Activated CD4-positive, alpha-beta T cell treated with anti-CD3 and anti-CD28 coated beads for 48 hours (primary cell): ENCODE measurements around the gene DGKD.
"Not testable (repeated sequence)": the region's sequence is repeated elsewhere in the genome, so short reads cannot be mapped to it uniquely, and the experiment has no call there.

ENCODE experiments used
- DNase-seq: peaks from one replicate; pipeline ENCODE4 v3.0.0-alpha.2; 2020

Gene DGKD

GRCh38 chr2:233362742-233363141 lies 8.4 kb downstream of the DGKD start:
- DNase-seq = no peak

- no peak for DNase-seq
These were observed 9.5 kb downstream of the DGKD start for GRCh38 chr2:233363744-233364235.

DNA sequence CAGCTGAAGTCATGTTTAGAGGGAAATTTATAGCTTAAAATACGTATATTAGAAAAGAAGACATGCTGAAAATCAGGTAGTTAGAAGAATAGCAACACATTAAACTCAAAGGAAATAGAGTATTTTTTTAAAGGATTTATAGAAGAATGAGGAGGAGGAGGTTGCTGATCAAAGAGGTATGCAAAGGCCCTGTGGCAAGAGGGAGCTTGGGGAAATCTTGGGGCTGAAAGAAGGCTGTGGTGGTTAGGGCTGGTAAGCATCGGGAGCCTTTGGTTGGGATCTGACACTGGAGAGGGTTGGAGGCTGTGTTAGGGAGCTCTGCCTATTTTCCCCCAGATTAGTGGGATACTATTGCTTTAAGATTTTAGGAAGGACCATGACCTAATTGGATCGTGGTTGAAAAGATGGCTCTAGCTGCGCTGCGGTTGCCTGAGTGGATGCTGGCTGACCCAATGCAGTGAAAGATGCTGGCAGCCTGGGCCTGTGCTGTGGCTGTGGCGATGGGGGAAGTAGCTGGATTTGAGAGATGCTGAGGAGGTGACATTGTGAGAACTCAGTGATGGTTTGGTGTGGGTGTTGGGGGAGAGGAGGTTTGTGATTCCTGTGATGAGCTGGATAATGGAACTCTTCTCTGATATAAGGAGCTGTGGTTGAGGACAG lies 11.7 kb downstream of the DGKD start:
- no peak for DNase-seq

DNA sequence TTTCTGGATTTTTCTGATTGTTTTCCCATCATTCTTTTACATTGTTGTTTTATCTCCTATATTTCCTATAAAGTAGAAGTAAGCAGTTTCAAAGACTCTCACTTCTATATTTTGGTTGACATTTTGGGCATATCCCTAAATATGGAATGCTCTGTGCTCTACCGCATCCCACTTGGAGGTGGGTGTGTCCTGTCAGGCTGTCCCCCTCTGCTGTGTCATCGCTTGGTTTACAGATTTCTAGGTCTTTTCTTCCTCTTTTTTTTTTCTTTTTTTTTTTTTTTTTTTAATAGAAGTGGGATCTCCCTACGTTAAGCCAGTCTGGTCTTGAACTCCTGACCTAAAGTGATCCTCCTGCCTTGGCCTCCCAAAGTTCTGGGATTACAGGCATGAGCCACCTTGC lies 13.3 kb downstream of the DGKD start:
- no peak for DNase-seq

GRCh38 chr2:233368756-233369155 lies 14.5 kb downstream of the DGKD start:
- no peak for DNase-seq

- no peak for DNase-seq
These were observed 15.2 kb downstream of the DGKD start for GRCh38 chr2:233369462-233369861.

DNA sequence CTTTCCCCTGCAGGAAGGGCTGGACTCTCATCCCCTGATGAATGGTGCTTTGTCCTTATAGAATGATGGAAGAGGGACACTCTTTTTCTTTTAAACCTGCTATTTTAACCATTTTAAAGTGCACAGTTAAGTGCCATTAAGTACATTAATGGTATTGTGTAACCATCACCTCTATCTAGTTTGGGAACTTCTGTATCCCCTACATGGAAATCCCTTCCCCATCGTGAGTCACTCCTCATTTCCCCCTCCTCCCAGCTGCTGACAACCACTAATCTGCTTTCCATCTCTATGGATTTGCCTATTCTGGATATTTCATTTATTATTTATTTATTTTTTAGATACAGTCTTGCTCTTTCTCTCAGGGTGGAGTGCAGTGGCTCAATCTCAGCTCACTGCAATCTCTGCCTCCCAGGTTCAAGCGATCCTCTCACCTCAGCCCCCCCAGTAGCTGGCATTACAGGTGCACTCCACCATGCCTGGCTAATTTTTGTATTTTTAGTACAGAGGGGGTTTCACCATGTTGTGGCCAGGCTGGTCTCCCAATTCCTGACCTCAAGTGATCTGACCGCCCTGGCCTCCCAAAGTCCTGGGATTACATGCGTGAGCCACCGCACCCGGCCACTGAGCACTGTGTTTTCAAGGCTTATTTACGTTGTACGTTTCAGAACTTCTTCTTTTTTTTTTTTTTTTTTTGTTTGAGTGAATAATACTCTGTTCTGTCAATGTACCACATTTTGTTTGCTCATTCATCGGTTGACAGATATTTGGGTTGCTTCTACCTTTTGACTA lies 15.8 kb downstream of the DGKD start:
- DNase-seq = no peak

GRCh38 chr2:233371641-233372040 lies 17.3 kb downstream of the DGKD start:
- DNase-seq = no peak

DNA sequence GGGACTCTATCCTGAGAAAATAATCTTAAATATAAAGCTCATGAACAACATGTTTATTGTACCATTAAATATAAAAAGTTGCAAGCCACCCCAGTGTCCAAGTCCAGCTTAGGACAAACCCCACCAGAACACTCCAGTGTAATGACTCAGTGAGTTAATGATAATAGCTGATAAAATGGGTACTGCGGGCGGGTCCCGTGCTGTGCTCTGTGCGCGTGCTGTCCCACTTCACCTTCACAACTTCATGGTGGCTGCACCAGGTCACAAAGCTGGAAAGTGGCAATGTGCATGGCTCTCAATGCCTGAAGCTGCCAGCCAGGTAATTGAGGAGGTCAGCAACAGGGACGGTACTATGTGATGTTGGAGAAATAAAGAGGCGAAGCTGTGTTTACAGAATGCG lies 18.6 kb downstream of the DGKD start:
- DNase-seq = no peak

DNA sequence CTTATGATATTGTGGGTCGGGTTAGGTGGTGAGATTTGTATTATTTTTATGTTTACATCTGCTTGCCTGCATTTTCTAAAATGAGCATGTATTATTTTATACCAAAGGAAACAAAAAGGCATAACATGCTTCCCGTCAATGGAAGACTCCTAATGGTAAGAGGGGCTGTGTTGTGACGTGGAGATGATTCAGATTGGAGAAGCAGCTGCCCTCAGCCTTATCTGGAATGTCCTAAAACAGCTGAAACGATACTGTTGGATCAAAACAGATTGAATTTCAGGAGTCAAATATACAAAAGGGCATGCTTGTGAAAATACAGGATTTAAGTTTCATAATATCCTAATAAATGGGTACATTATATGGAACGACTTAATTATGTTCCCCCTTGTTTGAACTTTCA lies 19.0 kb downstream of the DGKD start:
- no peak for DNase-seq

DNA sequence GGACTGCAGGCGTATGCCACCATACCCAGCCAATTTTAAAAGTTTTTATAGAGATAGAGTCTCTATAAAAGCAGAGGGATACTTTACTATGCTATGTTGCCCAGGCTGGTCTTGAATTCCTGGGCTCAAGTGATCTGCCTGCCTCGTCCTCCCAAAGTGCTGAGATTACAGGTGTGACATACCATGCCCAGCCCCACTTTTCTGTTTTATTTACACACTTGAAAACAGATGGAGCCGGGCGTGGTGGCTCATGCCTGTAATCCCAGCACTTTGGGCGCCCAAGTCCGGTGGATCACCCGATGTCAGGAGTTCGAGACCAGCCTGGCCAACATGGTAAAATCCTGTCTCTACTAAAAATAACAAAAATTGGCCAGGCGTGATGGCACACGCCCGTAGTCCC lies 20.5 kb downstream of the DGKD start:
- DNase-seq = not testable (repeated sequence)

- no peak for DNase-seq
These were observed 21.4 kb downstream of the DGKD start for GRCh38 chr2:233375490-233376314.

GRCh38 chr2:233379034-233379433 lies 24.7 kb downstream of the DGKD start:
- no peak for DNase-seq

DNA sequence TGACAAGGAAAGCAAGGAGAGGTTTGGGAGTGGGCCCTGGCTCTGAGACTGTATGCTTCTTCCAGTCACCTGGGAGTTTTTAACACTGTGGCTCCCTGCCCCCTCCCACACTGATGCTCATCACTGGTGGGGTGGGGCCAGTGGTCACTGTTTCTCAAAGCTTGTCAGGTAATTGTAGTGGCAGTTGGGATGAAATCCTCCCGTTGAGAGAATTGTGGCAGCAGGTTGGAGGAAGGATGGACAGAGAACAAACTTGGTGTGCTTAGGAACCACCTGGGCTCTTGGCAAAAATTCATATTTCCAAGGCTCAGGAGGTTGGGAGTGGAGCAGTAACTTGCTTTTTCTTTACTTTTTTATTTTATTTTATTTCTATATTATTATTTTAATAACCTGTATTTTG lies 25.1 kb downstream of the DGKD start:
- no peak for DNase-seq

- no peak for DNase-seq
These were observed 26.0 kb downstream of the DGKD start for GRCh38 chr2:233380132-233380895.

DNA sequence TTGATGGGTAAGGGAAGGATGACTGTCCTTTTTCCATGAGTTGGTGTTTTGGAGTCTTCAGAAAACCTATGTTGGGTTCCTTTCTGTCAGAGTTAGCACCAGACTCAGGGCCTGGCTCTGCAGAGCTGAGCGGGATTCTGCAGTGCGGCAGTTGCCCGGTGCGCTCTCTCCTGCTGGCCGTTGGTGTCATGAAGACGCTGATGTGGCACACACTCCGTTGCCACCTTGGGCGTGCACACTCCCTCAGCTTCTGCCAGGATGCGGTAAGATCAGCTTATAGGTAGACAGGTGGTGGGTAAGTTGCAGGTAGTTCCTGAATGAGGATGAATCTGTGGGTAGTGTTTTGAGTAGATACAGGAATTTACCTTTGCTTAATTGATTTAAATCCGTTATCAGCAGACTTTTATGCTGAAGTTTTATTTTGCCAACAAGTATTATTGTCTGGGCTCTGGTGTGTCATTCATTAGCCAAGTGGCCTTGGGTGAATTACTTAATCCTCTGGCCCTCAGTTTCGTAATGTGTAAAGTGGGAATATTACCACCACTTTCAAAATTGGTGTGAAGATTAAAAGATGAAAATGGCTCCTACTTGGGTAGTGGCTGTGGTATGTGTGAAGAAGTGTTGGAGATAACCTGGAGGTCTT lies 26.8 kb downstream of the DGKD start:
- no peak for DNase-seq

DNA sequence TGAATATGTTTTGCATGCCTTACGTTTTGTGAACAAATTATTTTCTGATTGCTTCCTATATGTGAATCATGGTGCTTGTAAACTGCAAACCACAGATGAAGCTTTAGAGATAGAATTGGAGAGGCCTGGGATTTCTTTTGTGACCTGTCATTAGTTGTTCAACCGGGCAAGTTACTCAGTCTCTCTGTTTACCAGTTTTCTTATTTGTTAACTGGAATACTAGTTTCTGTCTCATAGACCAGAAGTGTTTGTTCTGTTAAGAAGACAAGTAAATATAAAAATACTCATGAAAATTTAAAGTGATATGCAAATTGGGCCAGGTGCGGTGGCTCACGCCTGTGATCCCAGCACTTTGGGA lies 27.3 kb downstream of the DGKD start:
- no peak for DNase-seq

DNA sequence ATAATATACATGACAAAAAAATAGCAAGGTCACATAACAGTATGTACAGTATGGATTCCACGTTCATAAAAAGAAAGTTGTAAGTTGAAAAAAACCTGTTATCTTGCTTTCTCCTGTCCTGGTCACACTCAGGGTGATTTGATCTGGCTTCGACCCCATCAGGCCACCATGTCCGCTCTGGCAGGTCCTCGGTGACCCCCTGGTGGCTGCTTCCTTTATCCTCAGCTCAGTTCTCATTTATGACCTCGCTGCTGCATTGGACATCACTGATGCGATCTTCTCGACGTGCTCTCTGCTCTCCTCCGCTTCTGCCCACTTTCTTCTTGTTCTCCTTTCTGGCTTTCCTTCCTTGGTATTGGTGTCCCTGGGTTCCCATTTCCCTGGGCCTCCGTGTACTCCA lies 29.7 kb downstream of the DGKD start:
- DNase-seq = no peak

GRCh38 chr2:233384811-233385488 lies 30.7 kb downstream of the DGKD start:
- DNase-seq = no peak

- peak; percentile 42 for DNase-seq
These were observed 31.3 kb downstream of the DGKD start for GRCh38 chr2:233385489-233386044.

DNA sequence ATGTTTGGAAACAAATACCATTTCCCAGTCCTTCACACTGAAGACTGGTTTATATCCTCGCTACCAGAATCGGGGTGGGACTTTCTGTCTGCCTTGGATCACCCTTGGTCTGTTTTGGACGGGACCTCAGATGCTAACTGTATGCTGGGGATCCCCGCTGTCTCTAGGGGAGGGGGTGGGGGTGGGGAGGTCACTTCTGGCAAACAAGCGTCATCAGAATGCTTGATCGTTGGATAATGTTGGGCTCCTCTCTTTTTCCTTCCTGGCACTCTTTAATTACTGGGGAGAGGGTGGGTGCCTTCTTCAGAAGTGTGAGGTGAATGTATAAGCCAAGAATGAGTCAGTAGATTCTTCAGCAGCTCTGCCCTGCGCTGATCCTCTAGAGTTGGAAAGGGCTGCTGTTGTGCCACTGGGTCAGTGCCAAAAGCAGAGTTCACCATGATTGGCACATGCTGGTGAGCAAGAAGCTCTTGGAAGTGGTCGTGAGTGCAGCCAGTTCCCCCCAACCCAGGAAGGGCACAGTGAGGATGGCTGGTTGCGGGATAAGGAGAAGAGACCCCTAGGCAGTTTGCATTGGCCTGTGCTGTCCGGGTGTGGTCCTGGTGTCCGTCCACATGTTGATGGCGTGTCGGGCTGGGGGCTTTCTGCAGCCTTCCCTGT lies 32.2 kb downstream of the DGKD start:
- peak; percentile 50 for DNase-seq
